ENCODE results near the gene MXD3. TPM values are rescaled to one million over a fixed set of nuclear protein-coding genes. Genes with fewer than 3 reads are reported as not detected.

MXD3 gene
- polyA plus RNA-seq, 2 of the 4 experiments (the other 2 are of a cell fraction), result 5.3 to 16.9 TPM

DNA sequence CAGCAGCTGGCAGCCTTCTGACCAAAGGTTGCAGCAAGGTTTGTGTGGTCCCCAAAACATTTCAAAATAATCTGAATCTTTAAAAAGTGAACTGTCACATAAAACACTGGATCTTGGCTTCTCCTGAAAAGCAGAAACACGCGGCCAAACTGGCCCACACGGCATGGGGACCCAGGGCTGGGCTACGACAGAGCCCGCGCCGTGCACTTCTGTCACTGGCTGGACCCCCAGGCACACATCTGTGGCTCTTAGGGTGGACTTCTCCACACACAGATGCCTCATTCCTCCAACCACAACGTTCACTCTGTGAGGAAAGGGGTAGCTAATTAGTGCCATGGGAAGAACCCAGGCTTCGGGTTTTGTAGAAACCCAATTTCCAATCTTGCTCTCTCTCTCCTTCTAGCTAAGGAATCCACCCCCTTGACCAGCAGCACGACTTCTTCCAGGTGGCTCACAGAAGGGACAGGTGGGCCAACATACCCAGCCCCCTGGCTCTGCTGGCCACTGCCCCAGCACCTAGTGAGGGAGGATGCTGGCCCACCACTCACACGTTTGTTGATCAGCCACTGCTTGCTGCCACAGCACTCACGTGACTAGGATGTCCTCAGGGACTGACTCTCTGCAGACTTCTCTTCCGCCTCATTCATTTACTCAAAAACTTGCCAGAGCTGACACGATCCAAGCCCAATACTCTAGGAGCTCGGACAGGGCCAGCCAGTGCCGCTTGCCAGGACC is 21.9 kb upstream of the MXD3 start:
- DNase-seq (ENCODE audit: low read depth in 1 of 2, low spot score in 1 of 2), result no peak
- ChIA-PET CTCF (interaction anchor here (0.6 to 7.9 kb wide), 9 partner anchors 14 to 221 kb away, joined by 3 to 111 read pairs (median 3); partner anchors contain the start of gene LMAN2), POLR2A (no interaction called here)
- H3K9me3 ChIP-seq, result no peaks in the 10 kb centered on the region
- H3K4me1 ChIP-seq, result peaks cover 5% of the 10 kb centered on the region
- FAIRE-seq, result no peak
- no peak overlapping the region for H3K27ac ChIP-seq
- TF ChIP-seq MAZ (IDR thresholded peaks at IDR 0.05; ENCODE audit: borderline replicate concordance, low read depth, low read length), result no peak
- TF ChIP-seq RCOR1 (IDR thresholded peaks at IDR 0.05; ENCODE audit: low read depth, low read length), result no peak
- TF ChIP-seq PHF8 (IDR thresholded peaks at IDR 0.05; ENCODE audit: borderline replicate concordance, low read depth), result no peak
- TF ChIP-seq, protein P1, sequence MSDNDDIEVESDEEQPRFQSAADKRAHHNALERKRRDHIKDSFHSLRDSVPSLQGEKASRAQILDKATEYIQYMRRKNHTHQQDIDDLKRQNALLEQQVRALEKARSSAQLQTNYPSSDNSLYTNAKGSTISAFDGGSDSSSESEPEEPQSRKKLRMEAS (IDR thresholded peaks at IDR 0.05), result no peak
- TF ChIP-seq, protein P2, sequence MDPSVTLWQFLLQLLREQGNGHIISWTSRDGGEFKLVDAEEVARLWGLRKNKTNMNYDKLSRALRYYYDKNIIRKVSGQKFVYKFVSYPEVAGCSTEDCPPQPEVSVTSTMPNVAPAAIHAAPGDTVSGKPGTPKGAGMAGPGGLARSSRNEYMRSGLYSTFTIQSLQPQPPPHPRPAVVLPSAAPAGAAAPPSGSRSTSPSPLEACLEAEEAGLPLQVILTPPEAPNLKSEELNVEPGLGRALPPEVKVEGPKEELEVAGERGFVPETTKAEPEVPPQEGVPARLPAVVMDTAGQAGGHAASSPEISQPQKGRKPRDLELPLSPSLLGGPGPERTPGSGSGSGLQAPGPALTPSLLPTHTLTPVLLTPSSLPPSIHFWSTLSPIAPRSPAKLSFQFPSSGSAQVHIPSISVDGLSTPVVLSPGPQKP (IDR thresholded peaks at IDR 0.05; ENCODE audit: low read depth, low read length), result no peak
- TF ChIP-seq RNF2 (IDR thresholded peaks at IDR 0.05; ENCODE audit: borderline replicate concordance, low read depth), result no peak
- no peak for TF ChIP-seq ESRRA (IDR thresholded peaks at IDR 0.05; ENCODE audit: borderline replicate concordance, low read length)
- no peak for TF ChIP-seq FOSL2 (IDR thresholded peaks at IDR 0.05)
- TF ChIP-seq FOSL2 (CRISPR knock-in tag; IDR thresholded peaks at IDR 0.05), result no peak
- no peak for TF ChIP-seq RFX5 (IDR thresholded peaks at IDR 0.05)
- TF ChIP-seq NFE2L2 (conservative IDR thresholded peaks at IDR 0.05; ENCODE audit: low read length), result no peak
- TF ChIP-seq EP300 (IDR thresholded peaks at IDR 0.05), result no peak
- TF ChIP-seq ZSCAN20 (CRISPR knock-in tag; IDR thresholded peaks at IDR 0.05), result no peak
- TF ChIP-seq, protein P3, sequence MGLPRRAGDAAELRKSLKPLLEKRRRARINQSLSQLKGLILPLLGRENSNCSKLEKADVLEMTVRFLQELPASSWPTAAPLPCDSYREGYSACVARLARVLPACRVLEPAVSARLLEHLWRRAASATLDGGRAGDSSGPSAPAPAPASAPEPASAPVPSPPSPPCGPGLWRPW (IDR thresholded peaks at IDR 0.05), result no peak
- no peak for TF ChIP-seq FOSB (CRISPR knock-in tag; IDR thresholded peaks at IDR 0.05)
- no peak for TF ChIP-seq POLR2A (IDR thresholded peaks at IDR 0.05; ENCODE audit: low read length)
- no peak overlapping the region for H3K4me2 ChIP-seq
- WGBS (ENCODE audit: missing lambda C conversion rate), result 90% methylated on average over 15 of the region's 16 CpGs
- ATAC-seq, result no peak
- no peak overlapping the region for H3K4me3 ChIP-seq

DNA sequence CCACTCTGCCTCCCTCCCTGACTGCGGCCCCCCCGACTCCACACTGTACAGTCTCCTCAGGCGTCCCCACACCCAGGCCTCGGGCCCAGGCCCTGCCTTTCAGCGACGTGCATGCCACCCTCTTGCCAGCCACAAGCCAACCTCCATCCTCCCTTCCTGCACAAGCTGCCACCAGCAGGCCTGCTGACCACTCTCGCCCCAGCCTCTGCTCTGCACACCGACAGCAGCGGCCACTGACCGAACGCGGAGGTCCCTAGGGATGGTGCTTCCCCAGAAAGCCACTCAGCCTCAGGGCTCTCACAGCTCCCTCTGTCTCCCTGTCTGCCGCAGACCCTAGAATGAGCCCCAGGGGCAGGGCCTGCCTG is 21.2 kb upstream of the MXD3 start:
- ATAC-seq, result no peak
- H3K9me3 ChIP-seq, result no peaks in the 10 kb centered on the region
- CTCF ChIA-PET, result interaction anchor here (0.9 to 7.9 kb wide), 7 partner anchors 14 to 221 kb away, joined by 3 to 111 read pairs (median 4); partner anchors contain the start of gene LMAN2

More for the DNA sequence above, 21.2 kb upstream of the MXD3 start:
- DNase-seq (ENCODE audit: low read depth in 1 of 2, low spot score in 1 of 2), result no peak
- H3K4me3 ChIP-seq, result no peak overlapping the region
- WGBS (ENCODE audit: missing lambda C conversion rate), result 97% methylated on average over 12 of the region's 13 CpGs
- H3K27ac ChIP-seq, result no peak overlapping the region
- POLR2A ChIA-PET, result no interaction called here
- peaks cover 13% of the 10 kb centered on the region for H3K4me1 ChIP-seq
- TF ChIP-seq RNF2 (IDR thresholded peaks at IDR 0.05; ENCODE audit: borderline replicate concordance, low read depth) (no peak), HOXA7 (CRISPR knock-in tag; IDR thresholded peaks at IDR 0.05) (no peak), CHD4 (IDR thresholded peaks at IDR 0.05; ENCODE audit: borderline replicate concordance) (no peak), MAFK (IDR thresholded peaks at IDR 0.05; ENCODE audit: partially characterized antibody) (no peak), PBX3 (IDR thresholded peaks at IDR 0.05) (no peak), HEYL (CRISPR knock-in tag; IDR thresholded peaks at IDR 0.05) (no peak), BHLHE40 (IDR thresholded peaks at IDR 0.05; ENCODE audit: low read depth, low read length) (no peak), KDM5A (IDR thresholded peaks at IDR 0.05) (no peak), NR3C1 (IDR thresholded peaks at IDR 0.05) (no peak), MAZ (IDR thresholded peaks at IDR 0.05; ENCODE audit: borderline replicate concordance, low read depth, low read length) (no peak), ZFP36 (IDR thresholded peaks at IDR 0.05; ENCODE audit: borderline replicate concordance, partially characterized antibody) (no peak), POLR2AphosphoS2 (conservative IDR thresholded peaks at IDR 0.05; ENCODE audit: low read length) (no peak), NPAS2 (CRISPR knock-in tag; IDR thresholded peaks at IDR 0.05; ENCODE audit: borderline replicate concordance) (no peak), TFCP2L1 (CRISPR knock-in tag; IDR thresholded peaks at IDR 0.05) (no peak), CBX2 (IDR thresholded peaks at IDR 0.05; ENCODE audit: borderline replicate concordance, low read depth) (no peak), JUNB (IDR thresholded peaks at IDR 0.05) (no peak)
- TF ChIP-seq, protein P4, sequence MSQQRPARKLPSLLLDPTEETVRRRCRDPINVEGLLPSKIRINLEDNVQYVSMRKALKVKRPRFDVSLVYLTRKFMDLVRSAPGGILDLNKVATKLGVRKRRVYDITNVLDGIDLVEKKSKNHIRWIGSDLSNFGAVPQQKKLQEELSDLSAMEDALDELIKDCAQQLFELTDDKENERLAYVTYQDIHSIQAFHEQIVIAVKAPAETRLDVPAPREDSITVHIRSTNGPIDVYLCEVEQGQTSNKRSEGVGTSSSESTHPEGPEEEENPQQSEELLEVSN (IDR thresholded peaks at IDR 0.05; ENCODE audit: borderline replicate concordance, low read depth), result no peak
- TF ChIP-seq, protein P5, sequence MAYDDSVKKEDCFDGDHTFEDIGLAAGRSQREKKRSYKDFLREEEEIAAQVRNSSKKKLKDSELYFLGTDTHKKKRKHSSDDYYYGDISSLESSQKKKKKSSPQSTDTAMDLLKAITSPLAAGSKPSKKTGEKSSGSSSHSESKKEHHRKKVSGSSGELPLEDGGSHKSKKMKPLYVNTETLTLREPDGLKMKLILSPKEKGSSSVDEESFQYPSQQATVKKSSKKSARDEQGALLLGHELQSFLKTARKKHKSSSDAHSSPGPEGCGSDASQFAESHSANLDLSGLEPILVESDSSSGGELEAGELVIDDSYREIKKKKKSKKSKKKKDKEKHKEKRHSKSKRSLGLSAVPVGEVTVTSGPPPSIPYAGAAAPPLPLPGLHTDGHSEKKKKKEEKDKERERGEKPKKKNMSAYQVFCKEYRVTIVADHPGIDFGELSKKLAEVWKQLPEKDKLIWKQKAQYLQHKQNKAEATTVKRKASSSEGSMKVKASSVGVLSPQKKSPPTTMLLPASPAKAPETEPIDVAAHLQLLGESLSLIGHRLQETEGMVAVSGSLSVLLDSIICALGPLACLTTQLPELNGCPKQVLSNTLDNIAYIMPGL (CRISPR knock-in tag; IDR thresholded peaks at IDR 0.05; ENCODE audit: borderline replicate concordance), result no peak
- TF ChIP-seq, protein P2 (IDR thresholded peaks at IDR 0.05; ENCODE audit: low read depth, low read length), result no peak
- TF ChIP-seq, protein P1 (IDR thresholded peaks at IDR 0.05), result no peak
- no peak overlapping the region for H3K4me2 ChIP-seq
- FAIRE-seq, result no peak

Data from A549 (cell line).